ENCODE measurements around the gene MTIF3.

GRCh38 chr13:27411341-27411740 is 39.0 kb downstream of the MTIF3 start:
- TF ChIP-seq CTCF (conservative IDR thresholded peaks at IDR 0.05; ENCODE audit: low read length): no peak
- TF ChIP-seq EZH2phosphoT487 (IDR thresholded peaks at IDR 0.05; ENCODE audit: borderline replicate concordance, low read depth, low read length): no peak
